Measurements from ENCODE around the gene SMYD3.

DNA sequence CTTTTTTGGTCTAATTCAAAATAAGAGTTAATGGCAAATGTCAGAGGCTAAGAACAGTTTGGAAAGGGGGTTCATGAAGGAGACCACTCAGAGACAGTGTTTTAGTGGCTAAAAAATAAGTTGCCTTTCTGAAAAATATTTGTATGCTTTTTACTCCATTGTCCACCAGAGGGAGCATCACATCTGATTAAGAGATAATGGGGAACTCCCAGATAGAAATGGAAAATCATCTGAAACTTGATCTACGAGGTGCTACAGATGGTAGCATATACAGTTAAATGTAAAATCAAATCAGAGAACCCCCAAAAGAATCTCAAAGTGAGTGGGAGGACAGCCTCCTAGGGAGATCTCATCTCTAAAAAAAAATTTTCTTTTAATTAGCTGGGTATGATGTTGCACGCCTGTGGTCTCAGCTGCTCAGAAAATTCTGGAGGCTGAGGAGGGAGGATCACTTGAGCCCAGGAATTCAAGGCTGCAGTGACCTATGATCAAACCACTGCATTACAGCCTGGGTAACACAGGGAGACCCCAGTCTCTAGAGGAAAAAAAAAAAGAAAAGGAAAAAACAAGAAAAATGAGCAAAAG is 9.7 kb downstream of the SMYD3 start:
- TF ChIP-seq, protein P1, sequence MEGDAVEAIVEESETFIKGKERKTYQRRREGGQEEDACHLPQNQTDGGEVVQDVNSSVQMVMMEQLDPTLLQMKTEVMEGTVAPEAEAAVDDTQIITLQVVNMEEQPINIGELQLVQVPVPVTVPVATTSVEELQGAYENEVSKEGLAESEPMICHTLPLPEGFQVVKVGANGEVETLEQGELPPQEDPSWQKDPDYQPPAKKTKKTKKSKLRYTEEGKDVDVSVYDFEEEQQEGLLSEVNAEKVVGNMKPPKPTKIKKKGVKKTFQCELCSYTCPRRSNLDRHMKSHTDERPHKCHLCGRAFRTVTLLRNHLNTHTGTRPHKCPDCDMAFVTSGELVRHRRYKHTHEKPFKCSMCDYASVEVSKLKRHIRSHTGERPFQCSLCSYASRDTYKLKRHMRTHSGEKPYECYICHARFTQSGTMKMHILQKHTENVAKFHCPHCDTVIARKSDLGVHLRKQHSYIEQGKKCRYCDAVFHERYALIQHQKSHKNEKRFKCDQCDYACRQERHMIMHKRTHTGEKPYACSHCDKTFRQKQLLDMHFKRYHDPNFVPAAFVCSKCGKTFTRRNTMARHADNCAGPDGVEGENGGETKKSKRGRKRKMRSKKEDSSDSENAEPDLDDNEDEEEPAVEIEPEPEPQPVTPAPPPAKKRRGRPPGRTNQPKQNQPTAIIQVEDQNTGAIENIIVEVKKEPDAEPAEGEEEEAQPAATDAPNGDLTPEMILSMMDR (IDR thresholded peaks at IDR 0.05): peak; percentile 25 to 85 (median 67)
- no peak for TF ChIP-seq POLR2A (IDR thresholded peaks at IDR 0.05)
